Activated T-helper 9 cell treated with anti-CD3 and anti-CD28 coated beads, Interleukin-2, amount 50 U/mL, for 16 hours (primary cell): Measurements from ENCODE around the gene MEIG1.
"Not testable (repeated sequence)": the region's sequence is repeated elsewhere in the genome, so short reads cannot be mapped to it uniquely, and the experiment has no call there.

Experiments used
- DNase-seq: peaks from one replicate; pipeline ENCODE4 v3.0.0-alpha.2; 2020; ENCODE audit warnings: low read depth

MEIG1 gene, protein sequence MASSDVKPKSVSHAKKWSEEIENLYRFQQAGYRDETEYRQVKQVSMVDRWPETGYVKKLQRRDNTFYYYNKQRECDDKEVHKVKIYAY

DNA sequence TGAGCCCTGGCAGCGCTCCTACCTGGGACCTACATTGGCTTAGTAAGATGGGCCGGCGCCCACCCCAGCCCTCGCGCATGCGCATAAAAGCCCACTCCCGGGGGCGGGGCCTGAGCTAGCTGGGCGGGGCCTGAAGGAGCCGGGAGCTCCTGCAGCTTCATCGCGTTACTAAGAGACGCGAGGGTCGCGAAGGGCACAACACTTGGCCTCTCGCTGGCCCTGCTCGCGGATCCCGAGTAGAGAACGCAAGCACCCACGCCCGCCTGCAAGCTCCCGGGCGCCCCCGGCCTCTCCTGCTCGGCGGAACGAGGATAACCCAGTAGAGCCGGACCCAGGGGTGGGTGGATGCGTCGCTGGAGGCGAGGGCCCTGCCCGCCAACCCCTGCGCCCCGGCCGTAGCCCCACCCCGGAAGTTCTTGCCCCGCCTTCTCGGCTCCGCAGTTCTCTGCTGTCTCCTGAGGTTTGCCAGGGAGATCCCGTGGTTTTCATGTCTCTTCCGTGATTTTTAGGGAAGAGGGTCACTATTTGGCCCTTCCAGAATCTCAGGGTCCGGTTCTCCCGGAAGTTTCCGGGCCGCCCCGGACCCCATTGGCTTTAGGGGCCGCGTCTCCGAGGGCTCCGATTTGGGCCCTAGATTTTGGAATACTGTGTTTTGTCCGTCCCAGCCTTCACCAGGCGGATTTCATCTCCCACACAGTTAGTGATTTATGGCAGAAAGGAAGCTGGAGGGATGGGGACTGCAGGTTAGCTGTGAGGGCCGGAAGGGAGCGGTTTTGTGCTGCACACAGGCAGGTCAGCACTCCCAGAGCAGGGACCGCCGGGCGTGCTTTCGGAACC is at the start of gene MEIG1:
TSS of gene MEIG1 (plus strand) at position 168 of the 837 bp plus-strand sequence. CDS start 7,081 bp downstream, outside the sequence.
- peak; percentile 89 for DNase-seq

DNA sequence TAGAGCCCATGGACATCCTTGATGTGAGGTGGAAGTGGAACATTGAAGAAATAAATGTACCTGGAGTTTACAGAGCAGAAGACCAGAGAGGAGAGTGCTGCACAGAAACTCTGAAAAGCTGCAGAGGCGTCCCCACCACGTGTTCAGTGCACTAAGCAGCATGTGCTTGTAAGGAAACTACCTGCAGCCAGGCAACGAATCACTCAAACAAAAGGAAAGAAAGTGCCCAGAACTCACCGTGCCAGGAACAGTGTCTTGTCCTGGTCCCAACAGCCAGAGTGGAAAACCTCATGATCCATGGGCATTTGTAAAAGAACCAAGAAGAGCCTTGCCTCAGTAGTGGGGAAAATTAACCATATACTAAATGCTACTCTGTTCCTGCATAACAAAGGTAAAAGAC is 48.2 kb upstream of the MEIG1 start:
- DNase-seq: no peak

GRCh38 chr10:14911801-14912200 is 47.4 kb upstream of the MEIG1 start:
- no peak for DNase-seq

GRCh38 chr10:14916600-14916999 is 42.6 kb upstream of the MEIG1 start:
- DNase-seq: no peak

- no peak for DNase-seq
Observed at GRCh38 chr10:14917827-14918226, 41.4 kb upstream of the MEIG1 start.

- no peak for DNase-seq
Observed at GRCh38 chr10:14918964-14919363, 40.2 kb upstream of the MEIG1 start.

DNA sequence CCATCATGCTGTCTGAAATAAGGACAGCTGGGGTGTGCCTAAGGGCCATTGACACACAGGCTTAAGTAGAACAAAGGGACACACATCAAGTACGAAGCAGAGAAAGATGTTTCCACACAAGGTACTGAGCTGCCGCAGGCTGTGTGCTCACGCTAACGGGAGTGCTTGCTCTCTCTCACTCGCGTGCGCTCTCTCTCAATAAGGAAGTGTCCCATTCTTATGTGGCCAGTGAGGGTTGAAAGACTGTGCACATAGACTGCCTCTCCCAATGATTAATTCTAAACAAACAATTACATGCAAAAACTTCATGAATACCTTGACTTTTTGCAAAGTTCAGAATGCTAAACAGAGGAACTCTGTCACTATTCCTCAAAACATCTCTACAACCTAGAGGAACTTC is 35.2 kb upstream of the MEIG1 start:
- DNase-seq: no peak

GRCh38 chr10:14925268-14925667 is 33.9 kb upstream of the MEIG1 start:
- DNase-seq: no peak

GRCh38 chr10:14926061-14926470 is 33.1 kb upstream of the MEIG1 start:
- DNase-seq: no peak

GRCh38 chr10:14926722-14927416 is 32.3 kb upstream of the MEIG1 start:
- DNase-seq: no peak

GRCh38 chr10:14930610-14931009 is 28.6 kb upstream of the MEIG1 start:
- DNase-seq: no peak

- DNase-seq: no peak
Observed at GRCh38 chr10:14936584-14936983, 22.6 kb upstream of the MEIG1 start.

- not testable (repeated sequence) for DNase-seq
Observed at GRCh38 chr10:14938971-14939370, 20.2 kb upstream of the MEIG1 start.

DNA sequence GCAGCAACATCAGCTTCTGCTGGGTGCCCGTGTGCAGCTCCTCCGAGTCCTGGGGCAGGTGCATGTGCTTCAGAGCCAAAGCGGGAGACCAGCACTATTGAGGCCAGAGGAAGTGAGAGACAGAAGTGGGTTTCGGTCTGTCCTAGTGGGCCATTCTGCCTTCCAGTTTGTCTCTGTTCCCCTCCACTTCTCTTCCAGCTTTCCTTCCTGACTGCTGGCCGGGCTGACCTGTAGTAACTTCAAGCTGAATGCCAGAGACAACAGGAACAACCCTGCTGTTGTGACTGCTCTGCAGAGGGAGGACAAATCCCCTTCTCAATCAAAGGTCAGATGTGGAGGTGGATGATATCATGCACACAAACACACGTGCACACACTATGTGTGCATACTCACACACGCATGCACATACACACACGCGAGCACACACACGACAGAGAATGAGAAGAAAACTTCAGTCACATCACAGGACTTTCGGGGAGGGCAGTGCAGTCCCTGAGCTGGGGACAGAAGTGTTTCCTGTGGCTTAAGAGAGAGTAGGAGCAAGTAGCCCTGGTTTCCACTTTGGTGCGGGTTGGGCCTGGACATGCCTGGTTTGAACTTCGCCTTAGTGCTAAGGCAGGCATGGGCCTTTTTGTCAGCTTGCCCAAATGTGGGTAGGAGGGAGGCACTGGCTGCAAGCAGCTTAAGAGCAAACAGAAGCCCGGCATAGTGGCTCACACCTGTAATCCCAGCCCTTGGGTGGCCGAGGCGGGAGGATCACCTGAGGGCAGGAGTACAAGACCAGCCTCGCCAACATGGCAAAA is 16.8 kb upstream of the MEIG1 start:
- DNase-seq: not testable (repeated sequence)

DNA sequence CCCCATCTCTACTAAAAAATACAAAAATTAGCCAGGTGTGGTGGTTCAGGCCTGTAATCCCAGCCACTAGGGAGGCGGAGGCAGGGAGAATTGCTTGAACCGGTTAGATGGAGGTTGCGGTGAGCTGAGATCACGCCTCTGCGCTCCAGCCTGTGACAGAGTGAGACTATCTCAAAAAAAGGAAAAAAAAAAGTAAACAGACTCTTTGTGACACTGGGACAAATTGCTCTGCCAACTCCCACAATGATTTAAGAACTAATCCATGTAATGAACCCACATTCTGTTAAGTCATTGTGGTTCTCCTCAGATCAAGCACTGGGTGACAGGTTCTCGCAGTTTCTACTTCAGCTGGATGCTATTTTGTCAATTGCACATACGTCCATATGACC is 16.2 kb upstream of the MEIG1 start:
- DNase-seq: not testable (repeated sequence)

DNA sequence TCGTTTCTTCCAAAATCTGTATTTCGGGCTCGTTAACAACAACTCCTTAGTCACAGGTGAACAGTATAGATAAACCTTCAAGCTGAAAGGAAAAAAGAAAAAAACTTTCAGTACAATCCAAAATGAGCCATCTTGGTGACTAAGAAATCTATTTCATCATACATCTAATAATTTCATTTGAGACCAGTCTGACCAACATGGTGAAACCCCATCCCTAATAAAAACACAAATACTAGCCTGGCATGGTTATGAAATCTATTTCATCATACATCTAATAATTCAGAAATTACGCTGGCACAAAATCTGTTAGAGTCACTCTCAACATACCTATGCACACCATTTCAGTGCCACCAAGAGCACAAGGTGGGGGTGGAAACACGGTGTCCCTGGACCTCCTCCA is 14.1 kb upstream of the MEIG1 start:
- DNase-seq: no peak

DNA sequence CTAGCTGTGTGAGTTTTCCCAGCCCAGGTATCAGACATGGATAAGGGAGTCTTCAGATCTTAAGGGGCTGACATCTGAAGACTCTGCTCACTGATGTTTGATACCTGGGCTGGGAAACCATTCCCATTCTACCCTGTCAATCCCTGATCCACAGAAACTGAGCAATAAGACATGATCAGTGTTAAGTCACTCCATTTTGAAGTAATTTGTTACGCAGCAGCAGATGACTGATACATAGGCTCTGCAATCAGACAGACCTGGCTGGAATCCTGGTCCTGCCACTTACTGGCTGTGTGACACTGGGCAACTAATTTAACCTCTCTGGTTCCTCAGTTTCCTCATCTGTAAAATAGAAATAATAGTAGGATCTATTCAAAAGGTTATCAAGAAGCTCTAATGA is 11.9 kb upstream of the MEIG1 start:
- DNase-seq: no peak

DNA sequence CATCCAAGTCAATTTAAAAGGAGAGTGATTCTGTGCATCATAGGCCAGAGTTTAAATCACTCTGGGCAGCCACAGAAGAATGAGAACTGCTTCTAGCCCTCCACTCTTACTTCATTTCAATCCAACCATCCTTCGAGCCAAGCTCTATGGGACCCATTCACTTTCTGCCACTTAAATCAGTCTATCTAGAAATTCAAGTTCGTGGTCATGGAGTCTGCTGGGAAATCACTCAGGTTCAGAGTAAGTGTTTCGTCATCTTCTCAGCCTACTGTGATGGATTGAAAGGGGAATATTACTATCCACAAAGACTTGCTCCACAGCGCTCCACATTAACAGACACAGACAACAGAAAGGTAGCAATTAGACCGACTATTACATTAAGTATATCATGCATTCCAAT is 9.9 kb upstream of the MEIG1 start:
- no peak for DNase-seq

DNA sequence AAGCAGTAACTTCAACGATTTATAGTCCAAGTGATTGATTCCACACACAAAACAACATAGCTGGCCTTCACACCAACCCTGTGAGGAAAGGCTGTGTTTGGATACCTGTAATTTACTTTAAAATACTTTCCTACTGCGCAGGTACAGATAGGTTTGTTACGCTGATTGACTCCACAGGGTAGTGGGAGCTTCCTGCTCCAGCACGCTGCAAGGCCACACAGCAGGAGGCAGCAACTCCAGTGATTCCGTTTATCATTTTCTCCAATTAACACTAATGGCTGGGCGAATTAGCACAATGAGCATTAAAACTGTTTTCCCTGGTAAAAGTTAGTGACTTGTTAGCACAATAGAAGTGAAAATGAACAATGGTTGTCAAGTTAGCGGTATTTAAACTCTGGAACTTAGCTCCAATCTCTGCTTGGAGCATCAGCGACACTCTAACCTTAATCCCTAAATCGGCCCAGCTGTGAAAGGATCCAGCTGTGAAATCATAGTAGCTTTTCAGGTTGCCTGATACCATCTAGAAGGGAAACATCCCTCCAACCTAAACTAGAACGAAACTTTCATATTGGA is 6.3 kb upstream of the MEIG1 start:
- no peak for DNase-seq

- no peak for DNase-seq
Observed at GRCh38 chr10:14953424-14954000, 5.7 kb upstream of the MEIG1 start.

DNA sequence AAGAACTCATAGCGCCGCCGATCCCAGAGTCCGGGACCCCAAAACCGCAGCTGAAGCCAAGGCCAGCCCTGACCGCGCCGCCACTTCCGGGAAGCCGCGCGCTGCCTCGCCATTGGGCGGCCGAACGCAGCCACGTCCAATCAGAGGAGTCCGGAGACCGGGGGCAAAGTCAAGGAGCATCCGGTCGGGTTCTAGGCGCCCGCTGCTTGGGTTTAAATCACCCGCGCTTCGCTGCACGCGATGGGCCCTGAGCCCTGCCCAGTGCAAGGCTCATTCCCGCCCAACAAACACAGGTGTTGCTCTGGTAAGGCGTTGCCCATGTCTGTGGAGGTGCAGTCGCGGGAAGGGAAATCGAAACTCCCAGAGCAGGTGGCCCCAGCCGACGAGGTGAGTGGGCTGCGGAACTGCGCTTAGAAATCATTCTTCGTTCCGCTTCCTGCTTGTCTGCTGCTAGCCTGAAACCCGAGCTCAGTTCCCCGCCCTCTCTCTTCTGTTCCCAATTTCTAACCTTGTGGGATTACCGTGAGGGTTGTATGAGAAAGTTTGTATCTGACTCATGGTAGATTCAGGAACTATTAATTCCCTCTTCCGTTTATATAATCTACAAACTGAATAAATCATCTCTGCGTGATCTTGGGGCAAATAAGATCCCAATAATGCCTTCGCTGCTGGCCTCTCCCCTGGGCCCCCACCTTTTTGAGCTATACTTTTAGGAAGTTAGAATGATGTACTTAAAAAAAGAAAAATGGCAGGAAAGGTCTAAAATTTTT is 5.0 kb upstream of the MEIG1 start, which contains the start of gene DCLRE1C:
TSS of gene DCLRE1C (minus strand) at position 96 of the 770 bp plus-strand sequence. CDS start at position 10, 86 bp downstream.
- DNase-seq: peak; percentile 77
